Mucosa of gallbladder (tissue), 1 donor: ENCODE results near the gene STPG1. TPM values are rescaled to one million over a fixed set of nuclear protein-coding genes. Genes with fewer than 3 reads are reported as not detected.
A peak's percentile ranks its signal among the peaks of the same experiment; 100 is the strongest.

Source experiments
- DNase-seq: peaks from one replicate; pipeline ENCODE4 v3.0.0-alpha.2; 2020; ENCODE audit warnings: low spot score
- total RNA-seq: library from RNA; stranded (reverse); gene quantifications from one replicate; pipeline ENCODE4 v1.2.1, GENCODE V29; 2021
- donor health status: DM: no; HTN: no; CAD: no.

The STPG1 gene
- total RNA-seq, 1 donor from 2014 or later = 10.8 TPM

DNA sequence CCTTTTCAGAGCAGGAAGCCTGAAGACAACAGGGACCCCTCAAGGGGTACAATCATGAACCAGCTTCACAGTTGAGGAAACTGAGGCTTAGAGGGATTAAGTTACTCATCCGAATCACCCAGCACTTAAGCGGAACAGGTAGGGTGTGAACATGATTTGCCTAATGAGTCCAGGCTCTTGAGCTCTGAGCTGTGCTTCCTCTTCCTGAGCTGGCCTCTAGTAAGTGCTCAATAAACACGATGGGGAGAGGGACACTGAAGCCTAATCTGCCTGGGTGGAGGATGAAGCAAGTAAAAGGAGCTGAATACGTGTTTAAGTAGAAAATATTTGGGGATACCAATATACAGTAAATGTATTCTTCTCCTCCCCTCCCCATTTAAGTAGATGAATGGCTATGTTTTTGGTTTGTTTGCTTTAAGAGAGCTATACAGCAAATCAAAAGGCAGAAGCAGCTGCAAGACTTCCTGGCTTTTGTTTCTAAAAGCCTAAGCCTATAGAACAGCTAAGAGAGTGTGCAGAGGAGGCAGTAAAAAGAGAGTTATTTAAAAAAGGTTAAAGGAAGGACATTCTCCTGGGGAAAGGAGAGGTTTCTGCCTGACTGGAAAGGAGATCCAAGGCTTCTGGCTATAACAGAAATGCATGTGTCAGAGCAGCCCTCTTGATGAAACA lies 20.5 kb downstream of the STPG1 start:
- DNase-seq = no peak

DNA sequence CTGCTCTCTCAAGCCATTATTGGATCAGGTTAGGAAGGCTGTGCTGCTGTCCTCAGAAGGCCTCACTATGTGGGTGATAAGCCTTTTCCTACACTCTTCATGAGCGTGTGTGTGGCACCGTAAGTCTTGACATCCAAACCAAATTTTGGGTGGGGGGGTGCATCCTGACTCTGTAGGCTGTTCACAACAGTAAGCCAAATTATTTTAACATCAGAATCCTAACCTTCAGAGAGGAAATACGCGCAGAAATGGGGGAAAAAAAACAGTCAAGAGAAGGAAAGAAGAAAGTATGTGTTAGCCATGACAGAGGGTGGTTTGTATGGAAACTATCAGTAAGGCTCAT lies 21.0 kb downstream of the STPG1 start:
- DNase-seq = no peak

- peak; percentile 62 for DNase-seq
These were observed 21.5 kb downstream of the STPG1 start for GRCh38 chr1:24391882-24392603.

DNA sequence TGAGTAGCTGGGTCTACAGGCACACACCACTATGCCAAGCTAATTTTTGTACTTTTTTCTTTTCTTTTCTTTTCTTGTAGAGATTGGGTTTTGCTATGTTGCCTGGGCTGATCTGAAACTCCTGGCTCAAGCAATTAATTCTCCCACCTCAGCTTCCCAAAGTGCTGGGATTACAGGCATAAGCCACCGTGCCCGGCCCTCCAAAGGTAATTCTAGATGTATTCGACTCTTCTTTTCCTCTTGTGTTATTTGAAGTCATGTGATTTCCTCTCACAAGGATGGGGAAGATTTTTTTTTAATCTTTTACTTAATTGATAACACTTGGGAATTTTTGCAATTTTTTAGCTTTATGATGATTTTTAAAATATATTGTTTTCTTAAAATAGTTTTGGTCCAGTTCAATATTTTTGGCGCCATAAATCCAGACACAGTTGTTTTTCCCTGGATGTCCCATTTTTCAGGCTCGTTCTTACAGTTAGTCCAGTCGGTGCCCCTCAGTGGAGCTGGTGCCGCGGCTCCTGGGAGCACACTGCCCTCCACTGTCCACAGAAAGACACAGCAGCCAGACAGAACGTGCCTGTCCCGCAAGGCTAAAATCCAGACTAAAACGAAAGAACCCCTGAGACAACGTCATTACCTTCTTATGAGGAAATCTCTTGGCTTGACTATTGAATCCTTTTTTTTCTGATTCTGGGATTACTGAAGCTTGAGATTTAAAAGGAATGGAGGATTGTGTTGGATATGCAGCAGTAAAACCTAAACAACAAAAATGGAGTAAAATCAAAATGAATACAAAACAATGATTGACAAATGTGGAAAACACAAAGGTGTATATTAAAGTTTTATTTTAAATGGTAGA lies 22.4 kb downstream of the STPG1 start:
- peak; percentile 75 for DNase-seq

DNA sequence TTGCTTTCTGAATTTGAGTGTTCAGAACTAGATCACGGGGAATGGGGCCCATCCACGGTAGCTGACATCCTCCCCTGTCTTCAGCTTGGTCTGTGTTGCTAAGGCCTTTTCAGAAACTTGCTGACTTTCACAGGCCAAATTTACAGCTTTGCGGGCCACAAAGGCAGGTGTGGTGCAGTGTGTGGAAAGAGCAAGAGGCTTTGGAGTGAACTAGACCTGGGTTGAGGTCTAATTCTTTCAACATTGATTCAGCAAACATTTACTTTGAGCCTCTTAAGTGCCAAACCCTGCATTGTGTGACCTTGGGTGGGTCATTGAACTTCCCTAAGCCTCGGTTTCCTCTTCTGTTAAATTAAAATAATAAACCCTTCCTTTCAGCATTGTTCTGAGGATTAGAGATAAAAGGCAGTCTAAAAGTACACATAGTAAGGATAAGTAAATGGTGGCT lies 24.3 kb downstream of the STPG1 start:
- peak; percentile 56 for DNase-seq

GRCh38 chr1:24388331-24388885 lies 25.2 kb downstream of the STPG1 start:
- DNase-seq = no peak

- no peak for DNase-seq
These were observed 25.9 kb downstream of the STPG1 start for GRCh38 chr1:24387636-24388175.

DNA sequence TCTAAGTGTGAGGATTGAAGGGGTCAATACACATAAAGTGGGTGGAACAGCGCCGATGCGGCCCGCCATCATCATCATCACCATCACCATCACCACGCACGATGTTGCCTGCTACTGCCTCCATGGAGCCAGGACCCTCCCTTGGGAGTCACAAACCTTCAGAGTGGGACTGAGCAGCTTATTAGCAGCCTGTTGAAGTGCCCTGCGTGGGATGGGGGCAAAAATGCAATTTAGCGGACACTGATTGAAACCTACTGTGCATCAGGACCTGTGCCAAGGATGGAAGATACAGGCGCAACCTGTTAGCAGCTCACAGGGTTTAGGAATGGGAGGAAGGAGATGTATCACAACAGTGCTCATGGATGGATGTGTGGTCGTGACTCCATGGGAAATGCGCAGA lies 26.7 kb downstream of the STPG1 start:
- no peak for DNase-seq

GRCh38 chr1:24386241-24386640 lies 27.3 kb downstream of the STPG1 start:
- DNase-seq = no peak

GRCh38 chr1:24385160-24385940 lies 28.2 kb downstream of the STPG1 start:
- DNase-seq = peak; percentile 8

GRCh38 chr1:24384251-24385090 lies 29.1 kb downstream of the STPG1 start:
- DNase-seq = peak; percentile 10

DNA sequence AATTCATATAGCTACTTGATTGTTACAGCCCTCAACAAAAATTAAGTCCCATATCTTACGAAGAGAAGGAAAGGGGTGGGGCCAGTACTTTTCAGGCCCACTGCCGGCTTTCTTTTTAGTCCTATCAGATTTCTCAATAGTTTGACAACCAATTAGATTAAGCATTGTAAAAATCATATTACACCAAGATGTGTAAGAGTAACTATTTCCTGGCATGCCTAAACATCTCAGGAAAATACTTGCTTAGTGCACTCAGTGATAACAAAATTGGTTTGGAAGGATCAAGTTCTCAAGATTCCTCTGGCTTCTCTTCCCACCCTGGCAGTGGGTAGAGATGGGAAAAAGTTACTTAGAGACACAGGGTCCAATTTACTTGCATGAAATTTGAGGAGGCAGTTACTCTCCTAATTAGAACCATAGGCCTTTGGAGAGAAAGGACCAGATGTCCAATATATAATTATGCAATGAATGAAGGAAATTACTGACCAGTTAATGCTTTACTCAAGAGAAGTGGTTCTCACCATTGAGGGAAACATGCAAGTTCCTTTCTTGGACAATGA lies 30.1 kb downstream of the STPG1 start:
- peak; percentile 0 for DNase-seq

DNA sequence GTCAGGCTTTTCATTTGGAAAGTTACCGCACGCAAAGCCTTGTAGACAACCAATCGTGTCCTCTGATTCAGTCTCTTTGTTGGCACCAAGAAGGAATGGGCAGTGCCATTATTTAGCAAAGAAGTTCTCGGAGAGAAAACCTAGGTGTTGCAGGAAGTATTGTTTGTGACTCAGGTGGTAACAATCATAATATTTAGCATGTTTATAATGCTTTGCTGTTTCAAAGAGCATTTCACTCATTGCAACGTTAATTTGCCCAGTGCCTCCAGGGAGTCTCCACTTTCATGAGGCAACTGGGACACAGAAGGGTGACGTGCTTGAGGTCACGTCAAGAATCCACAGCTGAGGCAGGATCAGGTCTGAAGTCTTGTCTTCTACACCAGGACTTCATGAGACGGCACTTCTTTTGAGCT lies 31.4 kb downstream of the STPG1 start:
- DNase-seq = peak; percentile 1

DNA sequence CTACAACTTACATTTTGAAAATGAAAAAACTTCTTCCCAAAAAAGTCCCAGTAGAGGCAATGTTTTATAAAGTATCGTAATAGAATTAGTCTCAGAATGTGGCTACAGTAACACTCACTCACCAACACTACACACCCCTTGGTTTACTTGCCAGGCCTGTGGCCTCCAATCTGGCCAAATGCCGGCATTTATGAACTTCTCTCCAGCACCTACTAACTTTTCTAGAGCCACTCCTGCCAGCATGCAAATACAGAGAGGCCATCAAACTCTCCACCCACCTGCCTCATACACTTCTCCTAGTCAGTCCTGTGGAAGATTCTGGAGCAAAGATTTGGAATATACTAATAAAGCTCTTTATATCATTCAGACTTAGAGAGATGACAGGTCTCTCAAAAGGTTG lies 32.3 kb downstream of the STPG1 start:
- peak; percentile 8 for DNase-seq

DNA sequence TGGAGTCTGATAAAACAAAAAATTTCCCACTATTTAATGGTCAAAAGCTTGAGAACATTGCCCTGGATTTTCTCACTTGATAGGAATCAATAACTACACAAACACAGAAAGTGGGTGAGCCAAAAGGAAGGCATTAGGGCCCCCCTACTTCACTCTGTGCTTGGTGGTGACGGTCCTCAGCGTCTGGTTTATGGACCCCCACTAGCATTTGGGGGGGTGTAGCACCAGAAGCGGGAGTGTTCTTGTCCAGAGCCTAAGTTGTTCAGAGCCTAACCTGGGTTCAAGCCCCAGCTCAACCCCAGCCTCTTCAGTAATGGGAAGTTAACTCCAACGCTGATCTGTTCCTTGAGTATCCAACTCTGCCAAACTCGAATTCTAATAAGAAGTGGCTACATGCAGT lies 33.1 kb downstream of the STPG1 start:
- peak; percentile 5 for DNase-seq

DNA sequence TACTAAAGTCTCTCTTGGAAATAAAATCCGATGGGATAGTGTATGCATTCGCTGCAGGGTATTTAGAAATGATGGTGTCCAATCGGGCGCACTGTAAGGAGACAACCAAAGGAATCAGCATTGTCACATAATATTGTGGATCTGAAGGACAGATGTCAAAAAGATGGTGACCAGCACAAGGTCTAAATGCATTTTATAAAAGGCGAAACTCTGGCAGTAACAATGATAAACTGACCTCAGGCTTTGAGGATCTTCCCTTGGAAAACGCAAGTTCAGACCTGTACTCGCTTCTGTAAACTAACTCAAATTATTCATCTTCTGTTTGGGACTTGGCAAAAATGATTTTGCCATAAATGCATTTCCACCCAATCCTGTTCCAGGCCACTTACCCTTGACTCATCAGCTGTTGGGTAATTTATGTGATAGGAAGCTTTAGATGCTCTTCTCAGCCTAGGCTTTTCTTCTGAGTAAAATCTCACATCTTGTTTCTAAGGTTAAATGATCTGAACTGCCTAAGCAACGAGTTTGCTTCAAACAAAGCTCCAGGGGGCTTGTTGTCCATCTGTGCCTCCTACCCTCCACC lies 33.8 kb downstream of the STPG1 start:
- DNase-seq = no peak

DNA sequence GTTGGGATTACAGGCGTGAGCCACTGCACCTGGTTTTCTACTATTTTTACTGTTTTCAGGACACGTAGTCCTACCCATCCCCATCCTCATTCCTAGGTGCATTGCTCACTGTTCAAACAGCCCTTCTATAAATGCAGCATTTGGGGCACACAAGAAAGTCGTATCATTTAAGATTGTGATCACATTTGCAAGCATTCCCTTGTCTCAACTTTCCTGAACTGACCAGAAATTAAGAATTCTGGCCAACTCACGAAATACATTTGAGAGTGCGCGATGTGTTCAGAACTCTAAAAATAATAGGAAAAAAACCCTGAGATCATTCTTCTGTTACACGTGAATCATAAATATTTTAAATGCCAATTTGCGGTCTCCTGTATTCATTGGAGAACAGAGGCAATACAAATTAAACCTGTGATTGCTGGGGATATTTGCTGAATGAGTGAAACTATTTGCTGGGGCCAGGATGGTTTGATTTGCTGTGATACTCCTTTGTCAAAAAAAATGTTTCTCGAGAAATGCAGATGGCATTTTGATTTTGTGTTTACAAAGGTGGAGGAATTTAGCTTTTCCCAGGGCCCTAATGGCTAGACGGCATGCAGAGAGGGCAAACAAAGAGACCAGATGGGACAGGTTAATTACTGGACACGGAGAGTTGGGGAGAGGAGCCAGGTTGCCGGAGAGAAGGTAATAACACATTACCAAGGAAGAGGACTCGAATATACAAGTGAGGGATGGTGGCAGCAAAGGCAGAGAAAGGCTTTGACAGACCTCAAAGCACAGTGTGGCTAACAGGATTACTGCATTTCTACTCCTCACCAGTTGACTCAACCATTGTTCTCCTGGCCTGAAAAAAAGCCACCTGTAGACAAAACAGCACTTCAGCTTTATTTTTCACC lies 38.4 kb downstream of the STPG1 start:
- DNase-seq = no peak

DNA sequence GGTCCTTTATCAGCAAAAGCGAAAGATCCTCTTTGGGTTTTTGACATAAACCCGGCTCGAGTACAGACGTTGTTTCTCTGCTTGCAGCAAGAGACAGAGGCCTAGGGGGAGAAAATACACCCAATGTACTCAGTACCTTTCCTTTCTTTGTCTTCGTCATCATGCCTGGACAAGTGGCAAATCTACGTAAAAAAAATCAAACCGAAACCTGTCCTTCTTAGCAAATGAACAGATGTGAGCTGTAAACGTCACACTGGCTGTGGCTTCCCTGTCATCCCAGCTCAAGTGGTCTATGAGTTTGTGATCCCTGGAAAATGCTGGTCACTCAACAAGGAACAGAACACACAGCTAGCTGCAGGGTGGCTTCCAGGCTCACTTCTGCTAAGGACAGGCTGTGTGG lies 39.9 kb downstream of the STPG1 start:
- no peak for DNase-seq
